Liver (tissue), 9 donors: ENCODE data around the gene VASP. TPM values are rescaled to one million over a fixed set of nuclear protein-coding genes. Genes with fewer than 3 reads are reported as not detected.

ENCODE experiments used
- DNase-seq: peaks from one replicate; pipeline ENCODE4 v3.0.0-alpha.2; 2017; ENCODE audit warnings: low spot score
- H3K27ac ChIP-seq, 2 donors: one replicate each; pipeline ENCODE4 v1.7.0; 2013; ENCODE audit warnings: inconsistent platforms in 2 of 2, low read length in 2 of 2, control low read depth in 1 of 2, low read depth in 1 of 2, mild to moderate bottlenecking in 1 of 2
- H3K27me3 ChIP-seq, 4 donors: one replicate each; pipeline versions ENCODE4 v1.6.1 to v1.7.0; 2013; ENCODE audit warnings: low read length in 3 of 4, inconsistent platforms in 1 of 4, mild to moderate bottlenecking in 1 of 4, moderate library complexity in 1 of 4; ENCODE audit not compliant: control insufficient read depth in 4 of 4, insufficient read depth in 4 of 4
- H3K36me3 ChIP-seq, 4 donors: one replicate each; pipeline versions ENCODE4 v1.6.1 to v1.7.0; 2013; ENCODE audit warnings: low read length in 3 of 4, mild to moderate bottlenecking in 3 of 4, low read depth in 1 of 4, moderate library complexity in 1 of 4; ENCODE audit not compliant: control insufficient read depth in 4 of 4, insufficient read depth in 3 of 4
- H3K4me1 ChIP-seq, 4 donors: one replicate each; pipeline versions ENCODE4 v1.6.1 to v1.7.0; 2013; ENCODE audit warnings: low read length in 3 of 4, mild to moderate bottlenecking in 3 of 4, moderate library complexity in 1 of 4; ENCODE audit not compliant: control insufficient read depth in 4 of 4, insufficient read depth in 4 of 4
- H3K4me3 ChIP-seq, 3 donors: one replicate each; pipeline versions ENCODE4 v1.6.1 to v1.7.0; 2013; ENCODE audit warnings: low read length in 3 of 3, control low read depth in 1 of 3, low read depth in 1 of 3, mild to moderate bottlenecking in 1 of 3
- H3K9ac ChIP-seq, 2 donors: one replicate each; pipeline ENCODE4 v1.7.0; 2013; ENCODE audit warnings: low read length in 2 of 2, mild to moderate bottlenecking in 2 of 2, moderate library complexity in 2 of 2, control low read depth in 1 of 2, low read depth in 1 of 2
- H3K9me3 ChIP-seq, 4 donors: one replicate each; pipeline versions ENCODE4 v1.6.1 to v1.7.0; 2013; ENCODE audit warnings: low read length in 3 of 4; ENCODE audit not compliant: control insufficient read depth in 4 of 4
- EGR1 ChIP-seq, 2 donors: IDR thresholded peaks; 2 replicates each; pipeline ENCODE4 v1.6.1; 2016 to 2018; ENCODE audit warnings: antibody characterized with exemption in 2 of 2, low read depth in 2 of 2
- FOXA1 ChIP-seq: IDR thresholded peaks from 2 replicates; pipeline ENCODE4 v1.6.1; 2016; ENCODE audit warnings: antibody characterized with exemption
- FOXA2 ChIP-seq: IDR thresholded peaks from 2 replicates; pipeline ENCODE4 v1.6.1; 2016; ENCODE audit warnings: antibody characterized with exemption
- GABPA ChIP-seq, 2 donors: IDR thresholded peaks in 1 of 2; conservative IDR thresholded peaks in 1 of 2; 2 replicates each; pipeline ENCODE4 v1.6.1; 2016; ENCODE audit warnings: antibody characterized with exemption in 2 of 2, mild to moderate bottlenecking in 1 of 2, moderate library complexity in 1 of 2
- HNF4A ChIP-seq, 2 donors: conservative IDR thresholded peaks; 2 replicates each; pipeline ENCODE4 v1.6.1; 2016; ENCODE audit warnings: antibody characterized with exemption in 2 of 2, mild to moderate bottlenecking in 2 of 2
- HNF4G ChIP-seq: IDR thresholded peaks from 2 replicates; pipeline ENCODE4 v1.6.1; 2016; ENCODE audit warnings: antibody characterized with exemption
- JUND ChIP-seq, 2 donors: IDR thresholded peaks; 2 replicates each; pipeline ENCODE4 v1.6.1; 2016; ENCODE audit warnings: antibody characterized with exemption in 2 of 2
- NR2F2 ChIP-seq: IDR thresholded peaks from 2 replicates; pipeline ENCODE4 v1.6.1; 2016; ENCODE audit warnings: antibody characterized with exemption
- RAD21 ChIP-seq, 2 donors: IDR thresholded peaks; 2 replicates each; pipeline ENCODE4 v1.6.1; 2016; ENCODE audit warnings: antibody characterized with exemption in 2 of 2, mild to moderate bottlenecking in 2 of 2
- RXRA ChIP-seq, 2 donors: IDR thresholded peaks; 2 replicates each; pipeline ENCODE4 v1.6.1; 2017 to 2018; ENCODE audit warnings: antibody characterized with exemption in 2 of 2, mild to moderate bottlenecking in 1 of 2
- SP1 ChIP-seq: IDR thresholded peaks from 2 replicates; pipeline ENCODE4 v1.6.1; 2018; ENCODE audit warnings: antibody characterized with exemption, mild to moderate bottlenecking
- TAF1 ChIP-seq: conservative IDR thresholded peaks from 2 replicates; pipeline ENCODE4 v1.6.1; 2016; ENCODE audit warnings: antibody characterized with exemption, mild to moderate bottlenecking
- YY1 ChIP-seq: IDR thresholded peaks from 2 replicates; pipeline ENCODE4 v1.6.1; 2016; ENCODE audit warnings: antibody characterized with exemption, mild to moderate bottlenecking
- WGBS: extraction: QIAGEN DNeasy Blood & Tissue Kit; methylation state at CpG from one replicate; pipeline ENCODE4 v1.1.7; 2013; 5-methylcytosine and 5-hydroxymethylcytosine counted together
- polyA plus RNA-seq, 2 donors: library from polyadenylated mRNA; stranded (reverse) in 1 of 2; unstranded in 1 of 2; fragments of 200-250 nt in 1 of 2; fragments of >200 nt in 1 of 2; fragmentation: Nextera tagmentation in 1 of 2; extraction: Ambion mirVana in 1 of 2; gene quantifications; one replicate each; pipeline versions ENCODE4 v1.2.1 to v1.2.3, GENCODE V29; 2013 to 2015
- total RNA-seq, 2 donors: library from RNA; depleted of rRNA; stranded (reverse); fragments of >200 nt; gene quantifications; one replicate each; pipeline ENCODE4 v1.2.3, GENCODE V29; 2014
- TF ChIP-seq, protein P1 (sequence below): IDR thresholded peaks from 2 replicates; pipeline ENCODE4 v1.6.1; 2016; ENCODE audit warnings: antibody characterized with exemption
- TF ChIP-seq, protein P2 (sequence below): fragments of 150-350 bp; IDR thresholded peaks from 2 replicates; pipeline ENCODE4 v1.5.1; 2017; ENCODE audit warnings: improper control_type of control experiment, low read depth, low read length; ENCODE audit not compliant: missing input control
- TF ChIP-seq, protein P3 (sequence below): IDR thresholded peaks from 2 replicates; pipeline ENCODE4 v1.6.1; 2016; ENCODE audit warnings: antibody characterized with exemption, mild to moderate bottlenecking
- TF ChIP-seq, protein P4 (sequence below): IDR thresholded peaks from 2 replicates; pipeline ENCODE4 v1.6.1; 2016; ENCODE audit warnings: antibody characterized with exemption
- TF ChIP-seq, protein P5 (sequence below): IDR thresholded peaks from 2 replicates; pipeline ENCODE4 v1.6.1; 2016; ENCODE audit warnings: antibody characterized with exemption
- donor health status: healthy.
- donor health status: healthy.
- donor health status: healthy.
- donor health status: healthy.
- donor health status: healthy.

Gene VASP
- total and polyA plus RNA-seq, 4 donors: 7.3 to 29.1 (median 22.7) TPM

DNA sequence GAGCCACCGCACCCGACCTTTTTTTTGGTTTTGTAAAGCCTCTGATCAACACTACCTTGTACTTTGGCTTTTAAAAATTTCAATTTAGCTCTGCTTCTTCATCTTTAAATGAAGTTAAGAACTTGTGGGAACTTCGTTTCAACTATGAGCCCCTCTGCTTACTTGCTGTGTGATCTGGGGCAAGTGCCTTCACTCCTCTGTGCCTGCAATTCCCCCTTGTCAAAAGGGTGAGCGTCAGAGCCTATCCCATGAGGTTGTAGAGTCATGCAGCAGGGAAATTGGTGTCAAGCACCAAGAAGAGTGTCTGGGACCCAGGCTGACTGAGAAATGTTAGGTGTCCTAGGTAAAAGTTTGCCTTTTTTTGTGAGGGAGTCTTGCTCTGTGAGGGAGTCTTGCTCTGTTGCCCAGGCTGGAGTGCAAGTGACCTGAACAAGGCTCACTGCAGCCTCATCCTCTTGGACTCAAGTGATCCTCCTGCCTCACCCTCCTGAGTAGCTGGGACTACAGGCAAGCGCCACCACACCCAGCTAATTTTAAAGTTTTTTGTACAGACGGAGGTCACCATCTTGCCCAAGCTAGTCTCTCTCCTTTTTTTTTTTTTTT is 5.7 kb downstream of the VASP start:
- 89% methylated on average over 6 of the region's 6 CpGs for whole genome bisulfite sequencing
- Histone ChIP-seq H3K9ac (no peak overlapping the region), H3K27me3 (no peaks in the 10 kb centered on the region), H3K27ac (no peak overlapping the region), H3K4me1 (peaks cover 12 to 39% (median 30%) of the 10 kb centered on the region in 4 donors), H3K36me3 (peaks cover 0 to 2% (median 1%) of the 10 kb centered on the region in 4 donors), H3K9me3 (no peaks in the 10 kb centered on the region), H3K4me3 (no peak overlapping the region)
- no peak for DNase-seq
- TF ChIP-seq HNF4G: no peak
- TF ChIP-seq FOXA2: no peak
- no peak for TF ChIP-seq EGR1 (IDR thresholded peaks at IDR 0.05; ENCODE audit: low read depth in 2 of 2)
- TF ChIP-seq TAF1: no peak
- TF ChIP-seq RXRA (IDR thresholded peaks at IDR 0.05): no peak
- no peak for TF ChIP-seq YY1
- TF ChIP-seq RAD21 (IDR thresholded peaks at IDR 0.05): no peak
- no peak for TF ChIP-seq NR2F2
- no peak for TF ChIP-seq FOXA1
- no peak for TF ChIP-seq SP1
- TF ChIP-seq, protein P1, sequence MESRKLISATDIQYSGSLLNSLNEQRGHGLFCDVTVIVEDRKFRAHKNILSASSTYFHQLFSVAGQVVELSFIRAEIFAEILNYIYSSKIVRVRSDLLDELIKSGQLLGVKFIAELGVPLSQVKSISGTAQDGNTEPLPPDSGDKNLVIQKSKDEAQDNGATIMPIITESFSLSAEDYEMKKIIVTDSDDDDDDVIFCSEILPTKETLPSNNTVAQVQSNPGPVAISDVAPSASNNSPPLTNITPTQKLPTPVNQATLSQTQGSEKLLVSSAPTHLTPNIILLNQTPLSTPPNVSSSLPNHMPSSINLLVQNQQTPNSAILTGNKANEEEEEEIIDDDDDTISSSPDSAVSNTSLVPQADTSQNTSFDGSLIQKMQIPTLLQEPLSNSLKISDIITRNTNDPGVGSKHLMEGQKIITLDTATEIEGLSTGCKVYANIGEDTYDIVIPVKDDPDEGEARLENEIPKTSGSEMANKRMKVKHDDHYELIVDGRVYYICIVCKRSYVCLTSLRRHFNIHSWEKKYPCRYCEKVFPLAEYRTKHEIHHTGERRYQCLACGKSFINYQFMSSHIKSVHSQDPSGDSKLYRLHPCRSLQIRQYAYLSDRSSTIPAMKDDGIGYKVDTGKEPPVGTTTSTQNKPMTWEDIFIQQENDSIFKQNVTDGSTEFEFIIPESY: no peak
- TF ChIP-seq, protein P2, sequence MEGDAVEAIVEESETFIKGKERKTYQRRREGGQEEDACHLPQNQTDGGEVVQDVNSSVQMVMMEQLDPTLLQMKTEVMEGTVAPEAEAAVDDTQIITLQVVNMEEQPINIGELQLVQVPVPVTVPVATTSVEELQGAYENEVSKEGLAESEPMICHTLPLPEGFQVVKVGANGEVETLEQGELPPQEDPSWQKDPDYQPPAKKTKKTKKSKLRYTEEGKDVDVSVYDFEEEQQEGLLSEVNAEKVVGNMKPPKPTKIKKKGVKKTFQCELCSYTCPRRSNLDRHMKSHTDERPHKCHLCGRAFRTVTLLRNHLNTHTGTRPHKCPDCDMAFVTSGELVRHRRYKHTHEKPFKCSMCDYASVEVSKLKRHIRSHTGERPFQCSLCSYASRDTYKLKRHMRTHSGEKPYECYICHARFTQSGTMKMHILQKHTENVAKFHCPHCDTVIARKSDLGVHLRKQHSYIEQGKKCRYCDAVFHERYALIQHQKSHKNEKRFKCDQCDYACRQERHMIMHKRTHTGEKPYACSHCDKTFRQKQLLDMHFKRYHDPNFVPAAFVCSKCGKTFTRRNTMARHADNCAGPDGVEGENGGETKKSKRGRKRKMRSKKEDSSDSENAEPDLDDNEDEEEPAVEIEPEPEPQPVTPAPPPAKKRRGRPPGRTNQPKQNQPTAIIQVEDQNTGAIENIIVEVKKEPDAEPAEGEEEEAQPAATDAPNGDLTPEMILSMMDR: no peak
- TF ChIP-seq, protein P3, sequence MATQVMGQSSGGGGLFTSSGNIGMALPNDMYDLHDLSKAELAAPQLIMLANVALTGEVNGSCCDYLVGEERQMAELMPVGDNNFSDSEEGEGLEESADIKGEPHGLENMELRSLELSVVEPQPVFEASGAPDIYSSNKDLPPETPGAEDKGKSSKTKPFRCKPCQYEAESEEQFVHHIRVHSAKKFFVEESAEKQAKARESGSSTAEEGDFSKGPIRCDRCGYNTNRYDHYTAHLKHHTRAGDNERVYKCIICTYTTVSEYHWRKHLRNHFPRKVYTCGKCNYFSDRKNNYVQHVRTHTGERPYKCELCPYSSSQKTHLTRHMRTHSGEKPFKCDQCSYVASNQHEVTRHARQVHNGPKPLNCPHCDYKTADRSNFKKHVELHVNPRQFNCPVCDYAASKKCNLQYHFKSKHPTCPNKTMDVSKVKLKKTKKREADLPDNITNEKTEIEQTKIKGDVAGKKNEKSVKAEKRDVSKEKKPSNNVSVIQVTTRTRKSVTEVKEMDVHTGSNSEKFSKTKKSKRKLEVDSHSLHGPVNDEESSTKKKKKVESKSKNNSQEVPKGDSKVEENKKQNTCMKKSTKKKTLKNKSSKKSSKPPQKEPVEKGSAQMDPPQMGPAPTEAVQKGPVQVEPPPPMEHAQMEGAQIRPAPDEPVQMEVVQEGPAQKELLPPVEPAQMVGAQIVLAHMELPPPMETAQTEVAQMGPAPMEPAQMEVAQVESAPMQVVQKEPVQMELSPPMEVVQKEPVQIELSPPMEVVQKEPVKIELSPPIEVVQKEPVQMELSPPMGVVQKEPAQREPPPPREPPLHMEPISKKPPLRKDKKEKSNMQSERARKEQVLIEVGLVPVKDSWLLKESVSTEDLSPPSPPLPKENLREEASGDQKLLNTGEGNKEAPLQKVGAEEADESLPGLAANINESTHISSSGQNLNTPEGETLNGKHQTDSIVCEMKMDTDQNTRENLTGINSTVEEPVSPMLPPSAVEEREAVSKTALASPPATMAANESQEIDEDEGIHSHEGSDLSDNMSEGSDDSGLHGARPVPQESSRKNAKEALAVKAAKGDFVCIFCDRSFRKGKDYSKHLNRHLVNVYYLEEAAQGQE: no peak
- no peak for TF ChIP-seq JUND (IDR thresholded peaks at IDR 0.05)
- TF ChIP-seq, protein P4, sequence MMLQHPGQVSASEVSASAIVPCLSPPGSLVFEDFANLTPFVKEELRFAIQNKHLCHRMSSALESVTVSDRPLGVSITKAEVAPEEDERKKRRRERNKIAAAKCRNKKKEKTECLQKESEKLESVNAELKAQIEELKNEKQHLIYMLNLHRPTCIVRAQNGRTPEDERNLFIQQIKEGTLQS: no peak
- no peak for TF ChIP-seq GABPA (IDR thresholded peaks at IDR 0.05 in 1 of 2, conservative IDR thresholded peaks at IDR 0.05 in 1 of 2)
- TF ChIP-seq HNF4A (conservative IDR thresholded peaks at IDR 0.05): no peak
- TF ChIP-seq, protein P5, sequence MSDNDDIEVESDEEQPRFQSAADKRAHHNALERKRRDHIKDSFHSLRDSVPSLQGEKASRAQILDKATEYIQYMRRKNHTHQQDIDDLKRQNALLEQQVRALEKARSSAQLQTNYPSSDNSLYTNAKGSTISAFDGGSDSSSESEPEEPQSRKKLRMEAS: no peak
